ENCODE measurements around the gene ALAS1.
"Not testable (repeated sequence)": the region's sequence is repeated elsewhere in the genome, so short reads cannot be mapped to it uniquely, and the experiment has no call there.

Gene ALAS1

GRCh38 chr3:52177701-52178042, 20.3 kb upstream of the ALAS1 start:
- peaks cover 31% of the 10 kb centered on the region for H3K4me1 ChIP-seq (ENCODE audit: control insufficient read depth, insufficient read depth, low read length)
- H3K36me3 ChIP-seq (ENCODE audit: control insufficient read depth, insufficient read depth, low read length, severe bottlenecking) = no peaks in the 10 kb centered on the region
- H3K27me3 ChIP-seq (replicated peaks; ENCODE audit: control insufficient read depth, insufficient read depth, low read length) = no peaks in the 10 kb centered on the region
- no peaks in the 10 kb centered on the region for H3K9me3 ChIP-seq (ENCODE audit: control insufficient read depth, low read length)
- no peak for DNase-seq (ENCODE audit: low read depth)
- no peak overlapping the region for H3K9ac ChIP-seq (ENCODE audit: low read length)
- H3K4me3 ChIP-seq (ENCODE audit: low read length) = no peak overlapping the region

- not testable (repeated sequence) for H3K9ac ChIP-seq (ENCODE audit: low read length); DNase-seq (ENCODE audit: low read depth); H3K4me3 ChIP-seq (ENCODE audit: low read length); H3K27me3 ChIP-seq (replicated peaks; ENCODE audit: control insufficient read depth, insufficient read depth, low read length); H3K36me3 ChIP-seq (ENCODE audit: control insufficient read depth, insufficient read depth, low read length, severe bottlenecking); H3K9me3 ChIP-seq (ENCODE audit: control insufficient read depth, low read length)
- peaks cover 30% of the 10 kb centered on the region for H3K4me1 ChIP-seq (ENCODE audit: control insufficient read depth, insufficient read depth, low read length)
Observed at GRCh38 chr3:52178126-52178525, 19.8 kb upstream of the ALAS1 start.

- Histone ChIP-seq H3K4me1 (ENCODE audit: control insufficient read depth, insufficient read depth, low read length) (peaks cover 26% of the 10 kb centered on the region), H3K36me3 (ENCODE audit: control insufficient read depth, insufficient read depth, low read length, severe bottlenecking) (no peaks in the 10 kb centered on the region)
Observed at GRCh38 chr3:52178537-52178936, 19.4 kb upstream of the ALAS1 start.

GRCh38 chr3:52181543-52181942, 16.4 kb upstream of the ALAS1 start:
- H3K9me3 ChIP-seq (ENCODE audit: control insufficient read depth, low read length) = no peaks in the 10 kb centered on the region
- no peak overlapping the region for H3K4me3 ChIP-seq (ENCODE audit: low read length)

More at GRCh38 chr3:52178537-52178936, 19.4 kb upstream of the ALAS1 start:
- no peak for DNase-seq (ENCODE audit: low read depth)
- Histone ChIP-seq H3K9me3 (ENCODE audit: control insufficient read depth, low read length) (no peaks in the 10 kb centered on the region), H3K4me3 (ENCODE audit: low read length) (no peak overlapping the region), H3K27me3 (replicated peaks; ENCODE audit: control insufficient read depth, insufficient read depth, low read length) (no peaks in the 10 kb centered on the region), H3K9ac (ENCODE audit: low read length) (no peak overlapping the region)

GRCh38 chr3:52182196-52182595, 15.8 kb upstream of the ALAS1 start:
- Histone ChIP-seq H3K9ac (ENCODE audit: low read length) (no peak overlapping the region), H3K4me3 (ENCODE audit: low read length) (no peak overlapping the region), H3K9me3 (ENCODE audit: control insufficient read depth, low read length) (no peaks in the 10 kb centered on the region), H3K27me3 (replicated peaks; ENCODE audit: control insufficient read depth, insufficient read depth, low read length) (no peaks in the 10 kb centered on the region), H3K4me1 (ENCODE audit: control insufficient read depth, insufficient read depth, low read length) (peaks cover 25% of the 10 kb centered on the region), H3K36me3 (ENCODE audit: control insufficient read depth, insufficient read depth, low read length, severe bottlenecking) (no peaks in the 10 kb centered on the region)
- no peak for DNase-seq (ENCODE audit: low read depth)

More at GRCh38 chr3:52181543-52181942, 16.4 kb upstream of the ALAS1 start:
- Histone ChIP-seq H3K27me3 (replicated peaks; ENCODE audit: control insufficient read depth, insufficient read depth, low read length) (no peaks in the 10 kb centered on the region), H3K4me1 (ENCODE audit: control insufficient read depth, insufficient read depth, low read length) (peaks cover 26% of the 10 kb centered on the region), H3K36me3 (ENCODE audit: control insufficient read depth, insufficient read depth, low read length, severe bottlenecking) (no peaks in the 10 kb centered on the region), H3K9ac (ENCODE audit: low read length) (no peak overlapping the region)
- peak; percentile 53 for DNase-seq (ENCODE audit: low read depth)

- no peak for DNase-seq (ENCODE audit: low read depth)
- no peaks in the 10 kb centered on the region for H3K36me3 ChIP-seq (ENCODE audit: control insufficient read depth, insufficient read depth, low read length, severe bottlenecking)
- peaks cover 21% of the 10 kb centered on the region for H3K4me1 ChIP-seq (ENCODE audit: control insufficient read depth, insufficient read depth, low read length)
- no peak overlapping the region for H3K4me3 ChIP-seq (ENCODE audit: low read length)
- no peaks in the 10 kb centered on the region for H3K9me3 ChIP-seq (ENCODE audit: control insufficient read depth, low read length)
- H3K9ac ChIP-seq (ENCODE audit: low read length) = no peak overlapping the region
- H3K27me3 ChIP-seq (replicated peaks; ENCODE audit: control insufficient read depth, insufficient read depth, low read length) = no peaks in the 10 kb centered on the region
Observed at GRCh38 chr3:52182691-52183090, 15.3 kb upstream of the ALAS1 start.

- no peaks in the 10 kb centered on the region for H3K36me3 ChIP-seq (ENCODE audit: control insufficient read depth, insufficient read depth, low read length, severe bottlenecking)
- no peak overlapping the region for H3K4me3 ChIP-seq (ENCODE audit: low read length)
- no peaks in the 10 kb centered on the region for H3K27me3 ChIP-seq (replicated peaks; ENCODE audit: control insufficient read depth, insufficient read depth, low read length)
- H3K9me3 ChIP-seq (ENCODE audit: control insufficient read depth, low read length) = no peaks in the 10 kb centered on the region
- DNase-seq (ENCODE audit: low read depth) = no peak
- peaks cover 12% of the 10 kb centered on the region for H3K4me1 ChIP-seq (ENCODE audit: control insufficient read depth, insufficient read depth, low read length)
- H3K9ac ChIP-seq (ENCODE audit: low read length) = no peak overlapping the region
Observed at GRCh38 chr3:52183786-52184445, 14.0 kb upstream of the ALAS1 start.

- Histone ChIP-seq H3K9me3 (ENCODE audit: control insufficient read depth, low read length) (no peaks in the 10 kb centered on the region), H3K4me1 (ENCODE audit: control insufficient read depth, insufficient read depth, low read length) (peaks cover 13% of the 10 kb centered on the region), H3K36me3 (ENCODE audit: control insufficient read depth, insufficient read depth, low read length, severe bottlenecking) (no peaks in the 10 kb centered on the region), H3K27me3 (replicated peaks; ENCODE audit: control insufficient read depth, insufficient read depth, low read length) (no peaks in the 10 kb centered on the region), H3K4me3 (ENCODE audit: low read length) (no peak overlapping the region), H3K9ac (ENCODE audit: low read length) (no peak overlapping the region)
- DNase-seq (ENCODE audit: low read depth) = no peak
Observed at GRCh38 chr3:52184690-52185089, 13.3 kb upstream of the ALAS1 start.

- Histone ChIP-seq H3K9ac (ENCODE audit: low read length) (no peak overlapping the region), H3K4me1 (ENCODE audit: control insufficient read depth, insufficient read depth, low read length) (peaks cover 18% of the 10 kb centered on the region), H3K27me3 (replicated peaks; ENCODE audit: control insufficient read depth, insufficient read depth, low read length) (no peaks in the 10 kb centered on the region), H3K4me3 (ENCODE audit: low read length) (no peak overlapping the region), H3K36me3 (ENCODE audit: control insufficient read depth, insufficient read depth, low read length, severe bottlenecking) (no peaks in the 10 kb centered on the region), H3K9me3 (ENCODE audit: control insufficient read depth, low read length) (no peaks in the 10 kb centered on the region)
- DNase-seq (ENCODE audit: low read depth) = no peak
Observed at GRCh38 chr3:52185311-52185710, 12.6 kb upstream of the ALAS1 start.

- no peak overlapping the region for H3K4me3 ChIP-seq (ENCODE audit: low read length)
- H3K36me3 ChIP-seq (ENCODE audit: control insufficient read depth, insufficient read depth, low read length, severe bottlenecking) = no peaks in the 10 kb centered on the region
- DNase-seq (ENCODE audit: low read depth) = no peak
- H3K4me1 ChIP-seq (ENCODE audit: control insufficient read depth, insufficient read depth, low read length) = peaks cover 23% of the 10 kb centered on the region
- no peaks in the 10 kb centered on the region for H3K9me3 ChIP-seq (ENCODE audit: control insufficient read depth, low read length)
- no peaks in the 10 kb centered on the region for H3K27me3 ChIP-seq (replicated peaks; ENCODE audit: control insufficient read depth, insufficient read depth, low read length)
- H3K9ac ChIP-seq (ENCODE audit: low read length) = no peak overlapping the region
Observed at GRCh38 chr3:52185837-52186236, 12.1 kb upstream of the ALAS1 start.

GRCh38 chr3:52186729-52187128, 11.2 kb upstream of the ALAS1 start:
- H3K27me3 ChIP-seq (replicated peaks; ENCODE audit: control insufficient read depth, insufficient read depth, low read length) = no peaks in the 10 kb centered on the region
- H3K4me3 ChIP-seq (ENCODE audit: low read length) = no peak overlapping the region
- H3K9me3 ChIP-seq (ENCODE audit: control insufficient read depth, low read length) = no peaks in the 10 kb centered on the region
- no peak overlapping the region for H3K9ac ChIP-seq (ENCODE audit: low read length)
- DNase-seq (ENCODE audit: low read depth) = no peak
- H3K36me3 ChIP-seq (ENCODE audit: control insufficient read depth, insufficient read depth, low read length, severe bottlenecking) = no peaks in the 10 kb centered on the region
- peaks cover 26% of the 10 kb centered on the region for H3K4me1 ChIP-seq (ENCODE audit: control insufficient read depth, insufficient read depth, low read length)

- H3K36me3 ChIP-seq (ENCODE audit: control insufficient read depth, insufficient read depth, low read length, severe bottlenecking) = no peaks in the 10 kb centered on the region
- no peaks in the 10 kb centered on the region for H3K9me3 ChIP-seq (ENCODE audit: control insufficient read depth, low read length)
- peaks cover 27% of the 10 kb centered on the region for H3K4me1 ChIP-seq (ENCODE audit: control insufficient read depth, insufficient read depth, low read length)
- no peak overlapping the region for H3K4me3 ChIP-seq (ENCODE audit: low read length)
- no peaks in the 10 kb centered on the region for H3K27me3 ChIP-seq (replicated peaks; ENCODE audit: control insufficient read depth, insufficient read depth, low read length)
- H3K9ac ChIP-seq (ENCODE audit: low read length) = no peak overlapping the region
- DNase-seq (ENCODE audit: low read depth) = no peak
Observed at GRCh38 chr3:52188556-52188955, 9.4 kb upstream of the ALAS1 start.
